Measurements from ENCODE around the gene PDXK. TPM values are rescaled to one million over a fixed set of nuclear protein-coding genes. Genes with fewer than 3 reads are reported as not detected.
A peak's percentile ranks its signal among the peaks of the same experiment; 100 is the strongest.

PDXK gene
- total and polyA plus RNA-seq, 5 donors from 2014 or later = 28.5 to 80.9 (median 39.1) TPM

DNA sequence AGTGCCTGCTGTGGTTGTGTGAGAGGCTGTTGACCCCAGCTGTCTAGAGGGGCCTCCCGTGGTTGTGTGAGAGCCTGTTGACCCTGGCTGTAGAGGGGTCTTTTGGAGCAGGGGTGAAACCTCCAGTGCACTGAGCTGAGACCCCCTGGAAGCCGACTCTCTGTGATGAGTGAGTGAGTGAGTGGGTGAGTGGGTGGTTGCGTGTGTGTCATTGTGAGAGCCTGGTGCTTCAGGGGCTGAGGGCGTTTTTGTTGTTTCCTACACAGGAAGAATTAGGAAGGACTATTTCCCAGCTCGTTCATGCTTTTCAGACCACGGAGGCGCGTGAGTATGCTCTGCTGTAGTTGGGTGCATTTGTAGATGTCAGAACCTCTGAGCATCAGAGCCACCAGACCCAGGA, 73.5 kb downstream of the PDXK start:
- no peaks in the 10 kb centered on the region for H3K27me3 Mint-ChIP-seq
- no peaks in the 10 kb centered on the region for H3K9me3 Mint-ChIP-seq
- peak overlapping the region in 1 of 3 donors; percentile 23 for H3K27ac Mint-ChIP-seq
- Histone ChIP-seq H3K9me3 (ENCODE audit: control insufficient read depth in 2 of 2, low read length in 2 of 2) (no peaks in the 10 kb centered on the region), H3K36me3 (ENCODE audit: control insufficient read depth, insufficient read depth, low read length) (peaks cover 51% of the 10 kb centered on the region), H3K4me1 (ENCODE audit: control insufficient read depth, insufficient read depth, low read length, poor library complexity, severe bottlenecking) (peaks cover 21% of the 10 kb centered on the region), H3K27ac (ENCODE audit: insufficient read depth, low read length, poor library complexity, severe bottlenecking) (no peak overlapping the region), H3K27me3 (ENCODE audit: control insufficient read depth, insufficient read depth, low read length) (no peaks in the 10 kb centered on the region), H3K4me3 (ENCODE audit: low read depth, low read length) (no peak overlapping the region)
- peaks cover 29% of the 10 kb centered on the region for H3K36me3 Mint-ChIP-seq
- DNase-seq (no peak), ATAC-seq (ENCODE audit: low read depth in 2 of 2) (no peak)
- H3K4me3 Mint-ChIP-seq = peak overlapping the region in 3 of 4 donors; percentile 29 to 96 (median 59)
- peaks cover 0 to 25% (median 10%) of the 10 kb centered on the region in 4 donors for H3K4me1 Mint-ChIP-seq

- Mint-ChIP-seq H3K4me1 (peaks cover 0 to 25% (median 10%) of the 10 kb centered on the region in 4 donors), H3K9me3 (no peaks in the 10 kb centered on the region), H3K27ac (no peak overlapping the region), H3K27me3 (no peaks in the 10 kb centered on the region), H3K36me3 (peaks cover 31% of the 10 kb centered on the region), H3K4me3 (peak overlapping the region in 1 of 4 donors; percentile 59)
- H3K4me3 ChIP-seq (ENCODE audit: low read depth, low read length) = no peak overlapping the region
- H3K9me3 ChIP-seq (ENCODE audit: control insufficient read depth in 2 of 2, low read length in 2 of 2) = no peaks in the 10 kb centered on the region
- peaks cover 21% of the 10 kb centered on the region for H3K4me1 ChIP-seq (ENCODE audit: control insufficient read depth, insufficient read depth, low read length, poor library complexity, severe bottlenecking)
- peaks cover 59% of the 10 kb centered on the region for H3K36me3 ChIP-seq (ENCODE audit: control insufficient read depth, insufficient read depth, low read length)
- H3K27me3 ChIP-seq (ENCODE audit: control insufficient read depth, insufficient read depth, low read length) = no peaks in the 10 kb centered on the region
- H3K27ac ChIP-seq (ENCODE audit: insufficient read depth, low read length, poor library complexity, severe bottlenecking) = no peak overlapping the region
- ATAC-seq (ENCODE audit: low read depth in 2 of 2) (no peak), DNase-seq (no peak)
Measured at GRCh38 chr21:43793243-43793642, 74.3 kb downstream of the PDXK start.

- peaks cover 0 to 23% (median 10%) of the 10 kb centered on the region in 4 donors for H3K4me1 Mint-ChIP-seq
- Histone ChIP-seq H3K27me3 (ENCODE audit: control insufficient read depth, insufficient read depth, low read length) (no peaks in the 10 kb centered on the region), H3K4me3 (ENCODE audit: low read depth, low read length) (no peak overlapping the region), H3K27ac (ENCODE audit: insufficient read depth, low read length, poor library complexity, severe bottlenecking) (no peak overlapping the region), H3K4me1 (ENCODE audit: control insufficient read depth, insufficient read depth, low read length, poor library complexity, severe bottlenecking) (peaks cover 17% of the 10 kb centered on the region), H3K9me3 (ENCODE audit: control insufficient read depth in 2 of 2, low read length in 2 of 2) (no peaks in the 10 kb centered on the region), H3K36me3 (ENCODE audit: control insufficient read depth, insufficient read depth, low read length) (peaks cover 67% of the 10 kb centered on the region)
- H3K27ac Mint-ChIP-seq = no peak overlapping the region
- H3K27me3 Mint-ChIP-seq = no peaks in the 10 kb centered on the region
- H3K9me3 Mint-ChIP-seq = no peaks in the 10 kb centered on the region
- DNase-seq = no peak
- no peak for ATAC-seq (ENCODE audit: low read depth in 2 of 2)
- H3K36me3 Mint-ChIP-seq = peaks cover 37% of the 10 kb centered on the region
- no peak overlapping the region for H3K4me3 Mint-ChIP-seq
Measured at GRCh38 chr21:43794311-43794710, 75.4 kb downstream of the PDXK start.

- ATAC-seq (ENCODE audit: low read depth in 2 of 2) = no peak
- Mint-ChIP-seq H3K4me1 (peaks cover 0 to 22% (median 10%) of the 10 kb centered on the region in 4 donors), H3K9me3 (no peaks in the 10 kb centered on the region), H3K36me3 (peaks cover 37% of the 10 kb centered on the region), H3K4me3 (peak overlapping the region in 1 of 4 donors; percentile 79), H3K27me3 (no peaks in the 10 kb centered on the region), H3K27ac (no peak overlapping the region)
- H3K9me3 ChIP-seq (ENCODE audit: control insufficient read depth in 2 of 2, low read length in 2 of 2) = no peaks in the 10 kb centered on the region
- H3K27me3 ChIP-seq (ENCODE audit: control insufficient read depth, insufficient read depth, low read length) = no peaks in the 10 kb centered on the region
- H3K4me1 ChIP-seq (ENCODE audit: control insufficient read depth, insufficient read depth, low read length, poor library complexity, severe bottlenecking) = peaks cover 15% of the 10 kb centered on the region
- H3K4me3 ChIP-seq (ENCODE audit: low read depth, low read length) = no peak overlapping the region
- DNase-seq = no peak
- H3K27ac ChIP-seq (ENCODE audit: insufficient read depth, low read length, poor library complexity, severe bottlenecking) = no peak overlapping the region
- H3K36me3 ChIP-seq (ENCODE audit: control insufficient read depth, insufficient read depth, low read length) = peaks cover 70% of the 10 kb centered on the region
Measured at GRCh38 chr21:43794857-43795256, 75.9 kb downstream of the PDXK start.

DNA sequence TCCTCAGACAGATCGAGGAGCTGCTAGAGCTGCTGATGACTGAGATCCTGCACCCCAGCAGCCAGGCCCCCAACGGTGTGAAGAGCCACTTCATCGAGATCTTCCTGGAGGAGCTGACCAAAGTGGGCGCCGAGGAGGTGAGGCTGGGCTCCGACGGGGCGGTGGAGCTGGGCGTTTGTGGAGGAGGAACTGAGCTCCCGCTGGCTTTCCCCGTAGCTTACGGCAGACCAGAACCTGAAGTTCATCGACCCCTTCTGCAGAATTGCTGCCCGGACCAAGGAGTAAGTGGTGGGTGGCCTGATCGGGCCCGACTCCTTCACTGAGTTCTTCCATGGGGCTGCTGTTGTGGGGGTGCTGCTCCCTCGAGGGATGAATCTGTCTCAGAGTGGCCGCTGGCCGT, 78.5 kb downstream of the PDXK start:
- Mint-ChIP-seq H3K27ac (no peak overlapping the region), H3K36me3 (peaks cover 37% of the 10 kb centered on the region)

GRCh38 chr21:43797925-43798715, 79.2 kb downstream of the PDXK start:
- H3K4me1 ChIP-seq (ENCODE audit: control insufficient read depth, insufficient read depth, low read length, poor library complexity, severe bottlenecking) = no peaks in the 10 kb centered on the region
- H3K4me3 ChIP-seq (ENCODE audit: low read depth, low read length) = no peak overlapping the region
- no peaks in the 10 kb centered on the region for H3K9me3 ChIP-seq (ENCODE audit: control insufficient read depth in 2 of 2, low read length in 2 of 2)
- H3K36me3 ChIP-seq (ENCODE audit: control insufficient read depth, insufficient read depth, low read length) = peaks cover 86% of the 10 kb centered on the region
- H3K36me3 Mint-ChIP-seq = peaks cover 36% of the 10 kb centered on the region
- H3K9me3 Mint-ChIP-seq = no peaks in the 10 kb centered on the region
- no peak overlapping the region for H3K4me3 Mint-ChIP-seq
- no peaks in the 10 kb centered on the region for H3K27me3 ChIP-seq (ENCODE audit: control insufficient read depth, insufficient read depth, low read length)
- H3K27ac ChIP-seq (ENCODE audit: insufficient read depth, low read length, poor library complexity, severe bottlenecking) = no peak overlapping the region
- no peaks in the 10 kb centered on the region for H3K27me3 Mint-ChIP-seq
- ATAC-seq (ENCODE audit: low read depth in 2 of 2) (no peak), DNase-seq (no peak)
- H3K27ac Mint-ChIP-seq = peak overlapping the region in 1 of 3 donors; percentile 91
- H3K4me1 Mint-ChIP-seq = no peaks in the 10 kb centered on the region

More for the DNA sequence above, 78.5 kb downstream of the PDXK start:
- DNase-seq = no peak
- no peak for ATAC-seq (ENCODE audit: low read depth in 2 of 2)
- Histone ChIP-seq H3K27me3 (ENCODE audit: control insufficient read depth, insufficient read depth, low read length) (no peaks in the 10 kb centered on the region), H3K4me3 (ENCODE audit: low read depth, low read length) (no peak overlapping the region), H3K9me3 (ENCODE audit: control insufficient read depth in 2 of 2, low read length in 2 of 2) (no peaks in the 10 kb centered on the region), H3K4me1 (ENCODE audit: control insufficient read depth, insufficient read depth, low read length, poor library complexity, severe bottlenecking) (no peaks in the 10 kb centered on the region), H3K27ac (ENCODE audit: insufficient read depth, low read length, poor library complexity, severe bottlenecking) (no peak overlapping the region), H3K36me3 (ENCODE audit: control insufficient read depth, insufficient read depth, low read length) (peaks cover 88% of the 10 kb centered on the region)
- H3K27me3 Mint-ChIP-seq = no peaks in the 10 kb centered on the region
- peaks cover 0 to 1% (median under 1%) of the 10 kb centered on the region in 4 donors for H3K4me1 Mint-ChIP-seq
- no peak overlapping the region for H3K4me3 Mint-ChIP-seq
- no peaks in the 10 kb centered on the region for H3K9me3 Mint-ChIP-seq

GRCh38 chr21:43799301-43799840, 80.4 kb downstream of the PDXK start:
- no peak overlapping the region for H3K27ac ChIP-seq (ENCODE audit: insufficient read depth, low read length, poor library complexity, severe bottlenecking)
- Mint-ChIP-seq H3K27ac (no peak overlapping the region), H3K9me3 (no peaks in the 10 kb centered on the region), H3K4me3 (no peak overlapping the region), H3K36me3 (peaks cover 38% of the 10 kb centered on the region), H3K27me3 (no peaks in the 10 kb centered on the region), H3K4me1 (no peaks in the 10 kb centered on the region)
- no peak overlapping the region for H3K4me3 ChIP-seq (ENCODE audit: low read depth, low read length)
- H3K36me3 ChIP-seq (ENCODE audit: control insufficient read depth, insufficient read depth, low read length) = peaks cover 76% of the 10 kb centered on the region
- H3K9me3 ChIP-seq (ENCODE audit: control insufficient read depth in 2 of 2, low read length in 2 of 2) = no peaks in the 10 kb centered on the region
- no peaks in the 10 kb centered on the region for H3K27me3 ChIP-seq (ENCODE audit: control insufficient read depth, insufficient read depth, low read length)
- DNase-seq (no peak), ATAC-seq (ENCODE audit: low read depth in 2 of 2) (no peak)
- H3K4me1 ChIP-seq (ENCODE audit: control insufficient read depth, insufficient read depth, low read length, poor library complexity, severe bottlenecking) = no peaks in the 10 kb centered on the region

- H3K27ac ChIP-seq (ENCODE audit: insufficient read depth, low read length, poor library complexity, severe bottlenecking) = no peak overlapping the region
- H3K27ac Mint-ChIP-seq = peak overlapping the region in 2 of 3 donors; percentile 26 to 72
Measured at GRCh38 chr21:43800124-43800523, 81.2 kb downstream of the PDXK start.

More at GRCh38 chr21:43800124-43800523, 81.2 kb downstream of the PDXK start:
- Histone ChIP-seq H3K27me3 (ENCODE audit: control insufficient read depth, insufficient read depth, low read length) (no peaks in the 10 kb centered on the region), H3K9me3 (ENCODE audit: control insufficient read depth in 2 of 2, low read length in 2 of 2) (no peaks in the 10 kb centered on the region), H3K4me1 (ENCODE audit: control insufficient read depth, insufficient read depth, low read length, poor library complexity, severe bottlenecking) (no peaks in the 10 kb centered on the region), H3K4me3 (ENCODE audit: low read depth, low read length) (no peak overlapping the region), H3K36me3 (ENCODE audit: control insufficient read depth, insufficient read depth, low read length) (peaks cover 69% of the 10 kb centered on the region)
- H3K27me3 Mint-ChIP-seq = no peaks in the 10 kb centered on the region
- no peaks in the 10 kb centered on the region for H3K9me3 Mint-ChIP-seq
- DNase-seq (no peak), ATAC-seq (ENCODE audit: low read depth in 2 of 2) (no peak)
- no peaks in the 10 kb centered on the region for H3K4me1 Mint-ChIP-seq
- H3K4me3 Mint-ChIP-seq = no peak overlapping the region
- peaks cover 36% of the 10 kb centered on the region for H3K36me3 Mint-ChIP-seq
